Head of caudate nucleus (tissue), 42 donors: Measurements from ENCODE around the gene MTMR12.
"Not testable (repeated sequence)": the region's sequence is repeated elsewhere in the genome, so short reads cannot be mapped to it uniquely, and the experiment has no call there.

Experiments
- DNase-seq, 42 donors: peaks; one replicate each; pipeline versions ENCODE4 v3.0.0 to v3.0.0-alpha.2; 2020 to 2021; ENCODE audit warnings: mixed read lengths in 7 of 42
- intact Hi-C: fragments of 100-400 bp; cut with DNase I; formaldehyde crosslinking; loops from one replicate; pipeline ENCODE4 v1.15.0; 2022

The MTMR12 gene

DNA sequence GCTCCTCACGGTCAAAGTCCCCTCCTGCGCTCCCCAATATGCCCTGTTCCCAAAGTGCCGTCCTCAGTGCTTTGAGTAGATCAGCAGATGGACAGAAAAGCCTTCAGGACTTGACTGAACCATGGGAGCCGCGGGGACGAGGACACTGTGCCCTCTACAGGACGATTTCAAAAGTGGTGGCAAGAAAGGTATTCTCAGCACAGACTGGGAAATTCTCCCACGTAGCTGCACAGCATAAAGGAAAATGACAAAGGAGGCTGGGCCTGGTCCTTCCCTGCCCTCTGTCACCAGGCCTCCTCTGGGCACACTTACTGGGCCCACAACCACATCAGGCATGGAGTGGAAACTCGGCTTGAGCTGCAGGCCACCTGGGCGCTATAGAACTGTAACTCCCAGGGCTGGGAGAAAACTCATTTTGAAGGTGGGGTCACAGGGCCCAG lies 16.7 kb upstream of the MTMR12 start:
- intact Hi-C loops, result loop anchor here (5.0 kb wide), 1 partner anchor 97 kb away; no protein-coding TSS in a partner anchor
- DNase-seq, result peak; percentile 48 to 88 (median 72)

DNA sequence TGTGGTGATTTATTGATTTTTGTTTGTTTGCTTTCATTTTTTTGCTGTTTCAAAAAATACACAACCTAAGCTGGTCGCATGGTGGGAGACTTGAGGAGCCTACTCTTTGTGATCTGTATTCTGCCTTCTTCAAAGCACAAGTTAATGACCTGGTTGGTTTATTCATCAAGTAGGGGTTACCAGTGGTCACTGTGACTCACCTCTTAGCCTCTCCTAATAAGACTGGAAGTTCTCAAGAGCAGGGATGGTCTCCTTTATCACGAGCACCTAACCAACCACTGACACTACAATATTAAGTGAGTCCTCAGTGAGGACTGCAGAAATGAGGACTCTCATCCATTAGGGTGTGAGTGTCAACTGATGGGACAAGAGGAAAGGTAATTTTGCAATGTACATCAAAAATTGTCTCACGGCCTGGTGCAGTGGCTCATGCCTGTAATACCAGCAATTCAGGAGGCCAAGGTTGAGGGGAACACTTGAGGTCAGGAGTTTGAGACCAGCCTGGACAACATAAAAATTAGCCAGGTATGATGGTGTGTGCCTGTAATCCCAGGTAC lies 13.6 kb upstream of the MTMR12 start:
- intact Hi-C loops, result loop anchor here (5.0 kb wide), 1 partner anchor 94 kb away; no protein-coding TSS in a partner anchor
- no peak for DNase-seq

DNA sequence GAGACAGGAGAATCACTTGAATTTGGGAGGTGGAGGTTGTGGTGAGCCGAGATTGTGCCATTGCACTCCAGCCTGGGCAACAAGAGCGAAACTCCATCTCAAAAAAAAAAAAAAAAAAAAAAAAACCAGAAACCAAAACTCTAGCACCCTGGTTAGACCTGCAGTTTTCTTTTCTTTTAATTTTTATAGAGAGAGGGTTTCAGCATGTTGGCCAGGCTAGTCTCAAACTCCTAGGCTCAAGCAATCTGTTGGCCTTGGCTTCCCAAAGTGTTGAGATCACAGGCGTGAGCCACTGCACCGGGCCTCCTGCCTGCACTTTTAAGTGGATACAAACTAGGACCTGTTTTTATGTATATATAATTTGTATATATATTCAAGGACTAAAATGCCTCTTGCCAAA lies 12.9 kb upstream of the MTMR12 start:
- intact Hi-C loops, result loop anchor here (5.0 kb wide), 1 partner anchor 93 kb away; no protein-coding TSS in a partner anchor

DNA sequence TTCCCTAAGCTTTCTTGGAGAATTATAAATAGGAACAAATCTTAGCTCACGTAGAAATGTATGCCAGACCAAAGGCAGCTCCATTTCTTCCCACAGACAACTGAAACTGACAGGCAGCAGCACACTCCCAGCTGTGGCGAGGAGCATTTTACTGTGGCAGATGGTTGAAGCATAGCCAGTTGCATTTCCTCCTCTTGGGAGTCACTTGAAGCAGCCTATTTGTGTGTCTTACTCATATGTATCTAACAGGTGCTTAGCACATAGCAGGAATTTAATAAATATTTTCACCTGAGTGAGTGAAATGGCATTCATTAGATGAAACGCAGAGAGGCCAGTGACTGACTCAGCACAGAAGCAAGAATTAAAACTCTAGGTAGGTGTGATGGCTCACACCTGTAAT lies 12.3 kb upstream of the MTMR12 start:
- DNase-seq, result peak in 4 of 42 donors; percentile 34 to 53 (median 48)
- intact Hi-C loops, result loop anchor here (5.0 kb wide), 1 partner anchor 93 kb away; no protein-coding TSS in a partner anchor

More for the DNA sequence above, 12.9 kb upstream of the MTMR12 start:
- DNase-seq, result no peak

DNA sequence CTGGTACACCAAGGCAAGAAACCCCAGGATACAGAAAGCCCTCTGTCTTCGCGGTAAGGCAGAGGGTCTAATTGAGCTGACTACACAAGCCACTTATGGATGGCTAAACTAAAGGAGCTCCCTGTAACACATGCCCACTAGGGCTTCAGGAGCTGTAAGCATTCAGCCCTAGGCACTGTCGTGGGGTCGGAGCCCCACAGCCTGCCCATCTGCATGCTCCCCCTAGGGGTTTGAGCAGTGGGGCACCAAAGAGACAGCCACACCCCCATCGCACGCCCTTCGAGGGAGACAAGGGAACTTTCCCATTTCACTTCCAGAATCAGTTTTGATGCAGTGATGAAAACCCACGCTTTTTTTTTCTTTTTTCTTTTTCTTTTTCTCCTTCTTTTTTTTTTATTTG lies 11.0 kb upstream of the MTMR12 start:
- DNase-seq, result no peak
- intact Hi-C loops, result no loop called here

DNA sequence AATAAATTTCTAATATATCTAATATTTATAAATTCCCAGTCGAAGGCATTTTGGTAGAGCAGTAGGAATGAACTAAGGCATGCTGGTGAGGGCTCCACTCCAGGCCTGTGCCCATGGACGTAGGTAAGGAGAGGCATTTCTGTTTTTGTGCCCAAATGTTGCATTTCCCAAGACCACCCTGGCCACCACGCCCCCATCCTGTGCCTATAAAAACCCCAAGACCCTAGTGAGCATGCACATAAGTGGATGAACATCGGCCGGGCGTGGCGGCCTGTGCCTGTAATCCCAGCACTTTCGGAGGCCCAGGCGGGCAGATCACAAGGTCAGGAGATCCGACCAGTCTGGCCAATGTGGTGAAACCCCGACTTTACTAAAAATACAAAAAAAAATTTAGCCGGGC lies 10.1 kb upstream of the MTMR12 start:
- DNase-seq, result no peak
- intact Hi-C loops, result no loop called here

DNA sequence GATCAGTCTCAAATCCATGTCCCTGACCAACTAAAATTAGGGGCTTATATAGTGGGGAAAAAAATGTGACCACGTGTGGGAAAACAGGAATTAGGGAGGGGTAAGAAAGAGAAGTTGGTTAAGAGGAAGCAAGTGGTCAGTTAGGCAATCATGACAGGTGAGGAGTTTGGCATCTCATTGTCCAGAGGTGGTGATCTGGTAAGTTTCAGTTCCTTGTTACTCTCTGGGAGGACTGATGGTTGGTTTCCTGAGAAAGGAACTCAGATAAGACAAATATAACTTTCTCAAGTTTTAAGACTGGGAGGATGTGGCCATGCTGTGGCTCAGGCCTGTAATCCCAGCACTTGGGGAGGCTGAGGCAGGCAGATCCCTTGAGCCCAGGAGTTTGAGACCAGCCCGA lies 9.0 kb upstream of the MTMR12 start:
- DNase-seq, intact Hi-C loops: not testable (repeated sequence)

DNA sequence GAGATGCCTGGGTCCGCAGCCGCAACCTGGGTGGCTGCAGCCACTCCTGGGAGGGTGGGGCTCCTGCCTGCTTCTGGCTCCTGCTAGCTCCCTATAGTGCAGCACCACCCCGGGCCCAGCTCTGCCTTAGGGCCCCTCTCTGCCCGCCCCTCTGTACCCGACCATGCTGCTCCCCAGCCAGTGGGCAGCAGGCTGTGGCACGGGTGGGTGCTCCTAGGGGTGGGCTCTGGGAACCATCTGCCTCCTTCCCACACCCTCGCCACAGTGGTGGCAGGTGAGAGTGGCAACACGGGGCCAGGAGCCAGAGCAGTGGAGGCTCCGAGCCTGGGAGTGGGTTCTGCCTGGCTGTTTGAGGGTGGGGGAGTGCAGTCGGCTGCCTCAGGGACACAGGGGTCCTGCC lies 7.8 kb upstream of the MTMR12 start:
- DNase-seq, result no peak
- intact Hi-C loops, result no loop called here

DNA sequence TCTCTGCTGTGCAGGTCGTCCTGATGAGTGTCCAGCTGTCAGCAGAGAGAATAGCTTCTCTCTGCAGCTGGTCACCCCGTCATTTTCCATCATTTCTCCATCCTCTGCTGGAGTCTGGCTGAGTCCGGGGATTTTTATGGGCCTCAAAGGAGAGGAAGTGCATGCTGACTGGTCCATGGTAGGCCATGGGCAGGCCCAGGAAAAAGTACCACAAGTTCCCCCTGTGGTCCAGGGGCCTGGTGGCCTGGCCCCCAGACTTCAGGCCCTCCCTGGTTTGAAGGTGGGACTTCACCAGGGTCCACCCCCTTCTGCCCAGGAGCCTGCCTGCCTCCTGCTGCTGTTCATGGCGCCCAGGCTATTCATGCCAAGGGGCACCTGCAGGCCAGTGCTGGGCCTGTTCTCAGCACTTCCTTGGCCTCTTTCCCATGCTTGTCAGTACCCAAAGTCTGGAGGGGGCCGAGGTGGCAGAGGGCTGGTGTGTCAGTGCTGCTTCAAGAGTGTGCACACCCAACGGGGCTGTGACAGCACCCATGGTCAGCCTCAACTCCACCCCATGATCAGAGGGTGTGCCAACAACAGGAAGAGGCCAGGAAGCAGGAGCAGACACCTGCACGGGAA lies 7.3 kb upstream of the MTMR12 start:
- intact Hi-C loops, result loop anchor here (10.0 kb wide), 1 partner anchor 145 kb away; the partner anchor contains the start of gene GOLPH3

DNA sequence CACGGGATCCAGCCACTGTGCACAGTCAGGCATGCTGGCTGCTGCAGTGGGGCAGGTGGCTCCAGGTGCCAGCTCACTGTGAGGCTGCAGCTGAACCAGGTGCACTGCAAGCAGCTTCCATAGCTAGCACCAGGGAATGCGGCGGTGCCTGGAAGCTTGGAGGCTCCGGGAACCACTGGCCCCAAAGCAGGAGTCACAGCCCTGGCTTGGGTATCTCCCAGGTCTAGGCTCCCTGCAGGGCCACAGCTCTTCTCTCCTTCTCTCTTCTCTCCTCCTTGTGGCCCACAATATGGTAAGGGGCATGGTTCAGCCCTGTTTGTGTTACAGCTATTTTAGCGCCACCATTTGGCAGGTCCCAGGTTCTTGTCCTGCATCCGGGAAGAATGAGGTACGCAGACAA lies 6.7 kb upstream of the MTMR12 start:
- DNase-seq, result no peak
- intact Hi-C loops, result loop anchor here (10.0 kb wide), 1 partner anchor 145 kb away; the partner anchor contains the start of gene GOLPH3

More for the DNA sequence above, 7.3 kb upstream of the MTMR12 start:
- no peak for DNase-seq

DNA sequence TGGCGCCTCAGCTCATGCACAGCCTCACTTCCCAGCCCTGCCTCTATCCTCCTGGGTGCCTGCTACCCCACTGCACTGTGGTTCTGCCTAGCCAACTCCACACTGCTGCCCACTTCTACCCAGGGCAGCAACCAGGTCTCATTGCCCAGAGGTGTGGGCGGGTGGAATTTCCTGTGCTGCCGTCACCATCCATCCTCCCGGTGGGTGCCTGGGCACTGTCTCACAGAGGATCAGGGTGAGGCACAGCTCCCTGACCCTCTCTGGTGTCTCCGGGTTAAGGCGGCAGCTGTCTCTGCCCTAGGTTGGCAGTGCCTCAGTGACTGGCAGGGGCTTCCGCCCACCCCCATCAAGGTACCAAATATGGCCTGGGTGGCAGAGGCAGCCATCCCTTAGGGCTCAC lies 4.3 kb upstream of the MTMR12 start:
- intact Hi-C loops, result loop anchor here (10.0 kb wide), 1 partner anchor 142 kb away; the partner anchor contains the start of gene GOLPH3
- peak in 1 of 42 donors; percentile 28 for DNase-seq

DNA sequence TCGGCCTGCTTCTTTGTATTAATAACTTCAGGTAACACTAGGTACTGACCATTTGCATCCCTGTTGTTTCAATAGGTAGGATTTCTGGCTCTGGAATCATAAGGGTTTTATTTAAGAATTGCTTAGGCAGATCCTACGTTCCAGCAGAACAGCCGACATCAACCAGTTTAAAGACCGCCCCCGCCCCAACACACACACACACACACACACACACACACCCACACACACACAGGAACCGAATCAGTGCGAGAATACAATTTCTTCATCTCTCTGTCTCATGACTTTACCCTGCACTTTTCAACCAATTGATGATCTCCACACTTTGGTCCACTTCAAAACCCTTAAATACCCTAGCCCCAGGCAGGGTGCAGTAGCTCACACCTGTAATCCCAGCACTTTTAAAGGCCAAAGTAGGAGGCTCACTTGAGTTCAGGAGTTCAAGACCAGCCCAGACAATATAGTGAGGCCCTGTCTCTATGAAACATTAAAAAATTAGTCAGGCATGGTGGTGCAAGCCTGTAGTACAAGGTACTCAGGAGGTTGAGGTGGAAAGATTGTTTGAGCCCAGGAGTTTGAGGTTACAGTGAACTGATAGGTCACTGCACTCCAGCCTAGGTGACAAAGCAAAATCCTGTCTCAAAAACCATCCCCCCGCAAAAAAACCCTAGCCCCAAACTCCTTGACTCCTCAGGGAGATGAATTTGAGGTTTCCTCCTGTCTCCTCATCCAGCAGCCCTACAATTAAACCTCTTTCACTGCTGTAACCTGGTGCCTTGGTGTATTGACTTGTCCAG lies 2.7 kb upstream of the MTMR12 start:
- intact Hi-C loops, result loop anchor here (10.0 kb wide), 1 partner anchor 141 kb away; the partner anchor contains the start of gene GOLPH3
- peak in 37 of 42 donors; percentile 20 to 84 (median 59) for DNase-seq

DNA sequence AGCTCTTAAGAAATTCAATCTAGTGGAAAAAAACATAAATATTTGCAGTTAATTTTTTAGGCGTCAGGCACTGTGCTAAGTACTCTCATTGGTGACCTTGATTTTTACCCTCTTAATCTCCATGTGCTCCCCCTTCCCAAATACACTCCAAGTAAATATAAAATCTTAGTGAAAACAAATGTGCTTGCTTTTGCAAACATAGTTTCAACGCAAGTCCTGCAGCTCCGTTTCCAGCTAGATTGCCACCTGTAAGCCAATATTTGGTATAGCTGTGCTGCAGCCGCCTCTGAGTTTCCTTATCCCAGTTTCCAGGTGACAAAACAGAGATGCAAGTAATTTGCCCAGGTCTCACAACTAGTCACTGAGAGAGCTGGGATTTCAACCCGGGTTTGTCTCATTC lies 1.9 kb upstream of the MTMR12 start:
- peak in 2 of 42 donors; percentile 18 to 33 for DNase-seq
- intact Hi-C loops, result loop anchor here (5.0 to 10.0 kb wide), 5 partner anchors 37 to 273 kb away; partner anchors contain the start of genes GOLPH3 and SUB1

DNA sequence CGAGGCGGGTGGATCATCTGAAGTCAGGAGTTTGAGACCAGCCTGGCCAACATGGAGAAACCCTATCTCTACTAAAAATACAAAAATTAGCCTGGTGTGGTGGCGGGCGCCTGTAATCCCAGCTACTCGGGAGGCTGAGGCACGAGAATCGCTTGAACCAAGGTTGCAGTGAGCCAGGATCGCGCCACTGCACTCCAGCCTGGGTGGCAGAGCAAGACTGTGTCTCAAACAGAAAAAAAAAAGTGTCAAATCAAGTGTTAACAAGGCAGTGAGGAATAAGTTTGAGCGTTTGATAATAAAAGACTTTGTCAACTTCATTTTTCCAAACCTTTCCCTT lies 1.4 kb upstream of the MTMR12 start:
- intact Hi-C loops, result loop anchor here (5.0 to 10.0 kb wide), 5 partner anchors 37 to 273 kb away; partner anchors contain the start of genes GOLPH3 and SUB1
- DNase-seq, result not testable (repeated sequence)

DNA sequence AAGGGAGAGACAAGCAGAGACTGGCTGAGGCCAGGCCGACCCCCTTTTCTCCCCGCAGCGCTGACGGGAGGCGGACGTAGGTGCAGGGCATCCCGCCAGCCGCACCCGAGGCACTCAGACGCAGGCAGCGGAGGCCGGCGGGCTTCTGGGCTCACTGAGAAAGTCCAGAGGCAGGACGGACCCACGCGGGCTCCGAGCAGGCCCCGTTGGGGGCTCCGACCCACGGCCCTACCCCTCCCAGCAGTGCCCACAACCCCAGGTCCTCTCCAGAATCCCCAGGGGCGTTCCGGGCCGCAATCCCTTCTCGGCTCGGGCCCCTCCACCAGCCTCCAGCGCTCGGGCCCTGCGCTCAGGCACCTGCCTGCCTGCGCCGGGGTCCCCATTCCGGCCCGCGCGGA lies 543 bp downstream of the MTMR12 start:
- intact Hi-C loops, result loop anchor here (5.0 to 10.0 kb wide), 5 partner anchors 35 to 275 kb away; partner anchors contain the start of genes GOLPH3 and SUB1
- peak in 41 of 42 donors; percentile 17 to 77 (median 50) for DNase-seq

DNA sequence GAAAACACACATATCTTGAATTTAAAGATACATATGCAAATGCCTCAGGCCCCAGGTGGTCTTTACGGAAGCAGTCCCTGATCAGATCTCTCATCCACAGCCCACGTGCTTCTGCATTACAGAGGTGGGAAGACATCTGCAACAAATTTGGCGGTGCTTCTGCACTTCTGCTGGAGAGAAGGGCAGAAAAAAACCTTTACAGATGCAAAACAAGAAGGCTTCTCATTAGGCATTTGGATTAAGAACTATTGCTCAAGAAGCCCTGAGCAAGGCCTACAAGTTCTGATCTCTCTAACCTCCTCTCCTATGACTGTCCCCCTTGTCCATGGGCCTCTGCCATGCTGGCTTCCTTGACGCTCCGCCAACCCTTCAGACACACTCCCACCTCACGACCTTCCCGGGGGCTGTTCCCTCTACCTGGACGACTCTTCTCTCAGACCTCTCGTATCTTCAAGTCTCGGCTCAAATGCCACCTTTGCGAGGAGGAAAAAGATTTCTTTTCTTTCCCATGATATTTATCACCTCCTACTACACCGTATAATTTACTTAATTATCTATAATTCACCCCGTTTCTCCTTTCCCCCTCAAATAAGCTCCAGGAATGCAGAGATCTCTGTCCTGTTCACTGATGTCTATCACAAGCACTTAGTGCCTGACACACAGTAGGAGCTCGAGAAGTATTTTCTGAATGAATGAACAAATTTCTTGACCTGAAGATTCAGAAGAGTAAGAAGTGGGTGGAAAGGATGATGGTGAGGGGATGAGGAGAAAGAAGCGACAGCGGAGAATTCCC lies 1.1 kb downstream of the MTMR12 start:
- peak in 1 of 42 donors; percentile 14 for DNase-seq
- intact Hi-C loops, result loop anchor here (5.0 to 10.0 kb wide), 5 partner anchors 34 to 276 kb away; partner anchors contain the start of genes GOLPH3 and SUB1

DNA sequence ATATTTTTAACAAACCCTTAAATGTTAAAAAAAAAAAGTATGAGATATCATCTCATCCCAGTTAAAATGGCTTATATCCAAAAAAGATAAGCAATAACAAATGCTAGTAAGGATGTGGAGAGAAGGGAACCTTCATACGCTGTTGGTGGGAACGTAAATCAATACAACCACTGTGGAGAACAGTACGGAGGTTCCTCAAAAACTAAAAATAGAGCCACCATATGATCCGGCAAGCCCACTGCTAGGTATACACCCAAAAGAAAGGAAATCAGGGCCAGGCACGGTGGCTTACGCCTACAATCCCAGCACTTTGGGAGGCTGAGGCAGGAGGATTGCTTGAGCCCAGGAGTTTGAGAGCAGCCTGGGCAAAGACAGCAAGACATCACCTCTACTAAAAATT lies 3.0 kb downstream of the MTMR12 start:
- intact Hi-C loops, result loop anchor here (5.0 to 10.0 kb wide), 5 partner anchors 32 to 278 kb away; partner anchors contain the start of genes GOLPH3 and SUB1
- DNase-seq, result no peak

DNA sequence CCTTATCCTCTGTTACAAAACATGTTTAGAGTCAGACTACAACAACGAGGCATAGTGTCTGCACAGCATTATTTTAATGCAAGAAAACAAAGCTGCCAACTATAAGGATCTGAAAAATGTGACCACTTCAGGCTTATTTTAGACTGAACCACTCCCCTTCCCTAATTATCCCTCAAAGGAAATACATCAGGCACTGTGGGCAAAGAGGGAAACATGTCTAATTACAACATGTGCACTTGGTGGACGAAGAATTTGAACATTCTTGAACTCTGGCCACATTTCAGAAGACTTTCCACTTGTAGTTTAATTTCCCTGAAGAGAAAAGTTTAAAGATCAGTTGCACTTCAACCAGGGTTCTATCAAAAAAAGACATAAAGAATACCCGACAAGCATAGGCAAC lies 3.8 kb downstream of the MTMR12 start:
- no peak for DNase-seq
- intact Hi-C loops, result no loop called here
